Astrocyte (in vitro differentiated cells and primary cell): ENCODE results near the gene LRRK2.

ENCODE experiments used
- EZH2 ChIP-seq: IDR thresholded peaks from 2 replicates; pipeline ENCODE4 v1.6.1; 2012; ENCODE audit warnings: mild to moderate bottlenecking, low read length, inconsistent platforms; ENCODE audit not compliant: insufficient read depth
- TF ChIP-seq, protein P1 (sequence below): IDR thresholded peaks from 2 replicates; pipeline ENCODE4 v1.5.1; 2011; ENCODE audit warnings: low read depth, mild to moderate bottlenecking, inconsistent platforms, low read length, moderate library complexity; ENCODE audit not compliant: insufficient read depth

DNA sequence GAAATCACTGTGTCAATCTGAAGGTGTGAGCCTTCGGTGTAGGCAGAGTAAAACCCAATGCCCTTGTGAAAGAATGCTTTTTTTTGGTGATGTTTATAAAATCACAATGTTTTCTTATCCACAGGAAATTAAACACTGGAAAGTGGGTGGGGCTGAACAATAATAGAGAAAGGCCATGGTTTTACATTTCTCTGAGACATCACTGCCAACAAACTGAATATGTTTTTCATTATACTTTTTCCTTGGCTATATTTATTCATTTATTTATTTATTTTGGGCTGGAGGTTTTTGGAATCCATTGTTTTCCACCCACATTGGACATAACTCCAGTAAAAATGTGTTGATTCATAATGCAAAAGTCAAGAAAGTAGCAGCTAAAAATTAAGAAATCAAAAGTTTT is 16.9 kb downstream of the LRRK2 start:
- TF ChIP-seq, protein P1, sequence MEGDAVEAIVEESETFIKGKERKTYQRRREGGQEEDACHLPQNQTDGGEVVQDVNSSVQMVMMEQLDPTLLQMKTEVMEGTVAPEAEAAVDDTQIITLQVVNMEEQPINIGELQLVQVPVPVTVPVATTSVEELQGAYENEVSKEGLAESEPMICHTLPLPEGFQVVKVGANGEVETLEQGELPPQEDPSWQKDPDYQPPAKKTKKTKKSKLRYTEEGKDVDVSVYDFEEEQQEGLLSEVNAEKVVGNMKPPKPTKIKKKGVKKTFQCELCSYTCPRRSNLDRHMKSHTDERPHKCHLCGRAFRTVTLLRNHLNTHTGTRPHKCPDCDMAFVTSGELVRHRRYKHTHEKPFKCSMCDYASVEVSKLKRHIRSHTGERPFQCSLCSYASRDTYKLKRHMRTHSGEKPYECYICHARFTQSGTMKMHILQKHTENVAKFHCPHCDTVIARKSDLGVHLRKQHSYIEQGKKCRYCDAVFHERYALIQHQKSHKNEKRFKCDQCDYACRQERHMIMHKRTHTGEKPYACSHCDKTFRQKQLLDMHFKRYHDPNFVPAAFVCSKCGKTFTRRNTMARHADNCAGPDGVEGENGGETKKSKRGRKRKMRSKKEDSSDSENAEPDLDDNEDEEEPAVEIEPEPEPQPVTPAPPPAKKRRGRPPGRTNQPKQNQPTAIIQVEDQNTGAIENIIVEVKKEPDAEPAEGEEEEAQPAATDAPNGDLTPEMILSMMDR, result no peak
- TF ChIP-seq EZH2, result no peak
